Activated CD4-positive, alpha-beta T cell treated with anti-CD3 and anti-CD28 coated beads for 24 hours (primary cell): ENCODE results near the gene COL15A1.
"Not testable (repeated sequence)": the region's sequence is repeated elsewhere in the genome, so short reads cannot be mapped to it uniquely, and the experiment has no call there.

Experiments
- DNase-seq, 2 donors: peaks; one replicate each; pipeline ENCODE4 v3.0.0-alpha.2; 2020; ENCODE audit warnings: low read depth in 2 of 2

The COL15A1 gene

DNA sequence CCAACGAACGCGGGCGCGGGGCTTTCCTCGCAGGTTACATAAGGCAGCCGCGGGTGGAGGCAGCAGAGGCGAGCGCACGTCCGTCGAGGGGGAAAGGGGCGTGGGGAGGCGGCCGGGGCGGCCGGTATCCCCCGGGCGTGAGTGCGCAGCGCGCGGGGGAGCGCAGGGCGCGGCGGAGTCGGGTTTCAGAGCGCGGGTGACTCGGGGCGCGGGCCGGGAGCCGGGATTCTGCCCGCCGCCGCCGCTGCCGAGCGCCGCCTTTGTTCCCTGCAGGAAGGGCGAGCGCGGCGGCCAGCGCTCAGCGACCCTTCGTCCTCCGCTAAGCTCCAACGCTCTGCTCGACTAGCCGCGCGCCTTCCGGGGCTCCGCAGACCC is at the start of gene COL15A1:
COL15A1 (plus strand) TSS at position 226 of the 375 bp plus-strand sequence. CDS start 155 bp downstream, outside the sequence.
- no peak for DNase-seq

DNA sequence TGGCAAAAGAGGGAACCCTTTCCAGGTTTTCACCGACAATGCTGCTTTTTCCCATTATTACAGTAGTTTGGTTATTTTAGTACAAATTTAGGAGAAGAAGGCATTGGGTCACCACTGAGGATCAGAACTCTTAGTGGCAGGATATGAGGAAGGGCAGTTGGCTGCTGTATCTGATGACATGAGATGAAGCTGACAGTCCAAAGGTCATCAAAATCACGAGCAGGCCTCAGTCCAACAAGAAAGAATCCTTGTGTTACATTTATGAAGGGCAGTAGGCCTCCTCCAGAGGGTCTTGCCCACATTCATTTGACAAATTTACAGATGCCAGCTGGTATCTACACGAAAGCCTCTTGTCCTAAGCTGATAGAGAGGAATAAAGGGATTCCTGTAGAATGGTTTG is 49.5 kb upstream of the COL15A1 start:
- no peak for DNase-seq

DNA sequence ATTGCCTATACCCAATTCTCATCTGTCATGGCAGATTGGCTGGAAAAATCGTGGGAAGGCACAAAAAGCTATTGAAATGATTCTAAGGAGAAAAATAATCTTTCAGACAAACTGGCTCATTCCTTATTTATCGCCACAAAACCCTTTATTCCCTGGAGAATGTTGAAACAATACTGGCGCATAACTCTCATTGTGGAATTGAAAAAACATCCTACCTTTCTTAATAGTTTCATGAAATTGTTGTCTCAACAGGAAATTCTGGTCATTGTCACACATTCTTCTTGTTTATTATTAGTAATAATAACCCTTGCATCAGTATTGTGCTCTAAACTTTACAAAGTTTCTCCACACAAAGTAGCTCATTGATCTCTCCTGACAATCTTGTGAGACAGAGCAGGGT is 48.9 kb upstream of the COL15A1 start:
- DNase-seq, result no peak

DNA sequence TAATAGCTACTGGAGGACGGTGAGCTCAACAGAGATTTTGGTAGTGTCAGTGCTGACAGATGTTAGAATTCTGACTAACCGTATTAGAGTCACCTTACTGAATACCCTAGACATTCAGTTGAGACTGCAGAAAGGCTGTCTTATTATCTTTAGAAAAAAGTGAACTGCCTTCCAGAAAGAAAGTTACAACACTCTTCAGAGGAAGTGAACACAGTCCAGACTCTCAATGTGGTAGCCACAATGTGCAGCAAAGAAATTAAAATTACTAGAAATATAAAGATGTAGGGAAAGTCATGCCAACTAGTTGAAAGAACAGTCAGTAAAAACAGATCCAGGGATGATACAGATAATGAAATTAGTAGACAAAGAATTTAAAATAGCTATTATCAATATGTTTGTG is 47.1 kb upstream of the COL15A1 start:
- no peak for DNase-seq

GRCh38 chr9:98897745-98898144 is 46.0 kb upstream of the COL15A1 start:
- no peak for DNase-seq

GRCh38 chr9:98899408-98900056 is 44.2 kb upstream of the COL15A1 start:
- no peak for DNase-seq

DNA sequence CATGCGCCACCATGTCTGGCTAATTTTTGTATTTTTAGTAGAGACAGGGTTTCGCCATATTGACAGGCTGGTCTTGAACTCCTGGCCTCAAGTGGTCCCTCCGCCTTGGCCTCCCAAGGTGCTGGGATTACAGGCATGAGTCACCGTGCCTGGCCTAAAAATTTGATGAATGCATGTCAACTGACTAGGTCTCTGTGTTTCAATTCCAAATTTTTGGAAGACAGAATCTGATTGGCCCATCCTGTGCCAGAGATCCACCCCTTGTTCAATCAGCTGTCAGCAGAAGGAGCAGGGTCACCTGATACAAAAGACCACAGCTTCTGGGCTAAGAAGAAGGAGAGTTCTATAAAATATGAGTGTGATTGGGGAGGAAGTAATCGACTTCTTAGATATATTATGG is 43.5 kb upstream of the COL15A1 start:
- DNase-seq, result no peak

DNA sequence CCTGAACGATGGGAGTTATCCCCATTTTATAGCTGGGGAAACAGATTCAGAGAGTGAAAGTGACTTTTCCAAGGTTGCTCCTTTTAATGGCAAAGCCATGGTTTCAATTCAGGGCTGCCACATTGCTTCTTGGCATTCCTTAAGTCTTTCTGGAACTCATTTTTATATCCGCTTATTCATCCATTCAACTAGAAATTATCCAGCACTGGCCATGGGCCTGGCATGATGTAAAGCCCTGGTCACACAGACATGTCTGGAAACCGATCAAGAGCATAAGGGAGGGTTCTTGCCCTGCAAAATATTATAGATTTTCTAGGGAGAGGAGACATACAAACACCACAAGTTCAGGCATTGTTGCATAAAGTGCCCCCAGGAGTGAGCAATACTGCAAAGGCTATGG is 43.0 kb upstream of the COL15A1 start:
- no peak for DNase-seq

DNA sequence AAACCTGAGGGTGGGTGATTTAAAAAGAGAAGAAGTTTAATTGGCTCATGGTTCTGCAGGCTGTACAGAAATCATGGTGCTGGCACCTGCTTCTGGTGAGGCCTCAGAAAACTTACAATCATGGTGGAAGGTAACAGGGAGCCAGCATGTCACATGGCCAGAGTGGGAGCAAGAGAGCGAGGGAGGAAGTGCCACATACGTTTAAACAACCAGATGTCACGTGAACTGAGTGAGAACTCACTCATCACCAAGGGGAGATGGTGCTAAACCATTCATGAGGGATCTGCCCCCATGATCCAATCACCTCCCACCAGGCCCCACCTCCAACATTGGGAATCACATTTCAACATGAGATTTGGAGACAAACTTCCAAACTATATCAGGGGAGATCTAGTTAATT is 41.9 kb upstream of the COL15A1 start:
- DNase-seq, result not testable (repeated sequence)

- DNase-seq, result no peak
These were observed 41.2 kb upstream of the COL15A1 start for GRCh38 chr9:98902516-98902915.

DNA sequence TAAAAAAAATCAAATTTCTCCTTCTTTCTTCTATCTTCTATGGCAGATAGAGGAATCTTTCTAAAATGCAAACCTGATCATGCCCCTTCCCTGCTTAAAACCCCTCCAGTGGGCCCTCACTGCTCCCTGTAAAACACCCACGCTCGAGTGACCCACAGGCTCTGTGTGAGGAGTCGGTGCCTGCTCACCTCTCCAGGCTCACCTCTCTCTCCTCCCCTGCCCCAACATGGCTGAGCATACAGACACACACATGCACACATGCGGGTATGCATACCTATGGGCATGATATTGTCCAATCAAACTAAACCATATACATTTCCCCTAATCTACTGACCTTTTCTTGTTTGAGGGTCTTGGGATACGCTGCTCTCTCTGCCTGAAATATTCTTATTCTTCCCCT is 40.8 kb upstream of the COL15A1 start:
- DNase-seq, result no peak

DNA sequence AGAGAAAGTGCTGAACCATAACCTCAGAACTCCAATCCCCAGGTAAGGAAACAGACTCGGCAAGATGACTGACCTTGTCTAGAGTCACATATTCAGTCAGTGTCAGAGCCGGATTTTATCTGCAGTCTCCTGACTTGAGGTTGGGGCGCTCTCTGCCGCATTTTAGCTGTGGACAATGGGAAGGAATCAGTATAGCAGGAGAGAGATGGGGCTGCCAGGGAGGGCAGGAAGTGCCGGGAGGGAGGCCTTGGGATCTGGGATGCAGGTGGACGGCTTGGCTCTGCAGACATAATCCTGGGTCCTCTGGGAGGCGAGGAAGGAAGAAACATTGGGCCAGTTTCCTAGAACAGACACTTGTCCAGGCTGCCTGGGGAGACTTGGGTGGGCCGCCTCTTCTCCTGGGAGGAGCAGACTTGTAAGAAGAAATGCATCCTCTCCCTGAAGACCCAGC is 39.7 kb upstream of the COL15A1 start:
- no peak for DNase-seq

DNA sequence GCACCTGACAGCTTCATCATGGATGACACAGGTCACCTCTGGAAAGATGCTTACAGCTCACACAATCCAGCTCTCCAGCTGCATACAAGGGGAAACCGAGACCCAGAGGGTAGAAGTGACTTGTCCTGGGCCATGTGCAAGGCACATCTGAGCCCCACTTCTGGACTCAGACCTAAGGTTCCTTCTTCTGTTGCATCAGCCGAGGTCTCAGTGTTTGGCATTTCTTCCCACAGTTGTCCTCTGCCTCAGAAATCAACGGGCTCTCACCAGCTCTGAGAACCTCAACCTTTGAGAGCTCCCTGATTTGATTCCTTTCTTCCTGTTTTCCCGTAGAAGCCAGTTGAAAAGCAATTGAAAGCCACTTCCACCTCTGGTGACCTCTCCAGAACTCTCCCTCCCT is 38.7 kb upstream of the COL15A1 start:
- DNase-seq, result no peak

GRCh38 chr9:98906273-98907040 is 37.2 kb upstream of the COL15A1 start:
- no peak for DNase-seq

DNA sequence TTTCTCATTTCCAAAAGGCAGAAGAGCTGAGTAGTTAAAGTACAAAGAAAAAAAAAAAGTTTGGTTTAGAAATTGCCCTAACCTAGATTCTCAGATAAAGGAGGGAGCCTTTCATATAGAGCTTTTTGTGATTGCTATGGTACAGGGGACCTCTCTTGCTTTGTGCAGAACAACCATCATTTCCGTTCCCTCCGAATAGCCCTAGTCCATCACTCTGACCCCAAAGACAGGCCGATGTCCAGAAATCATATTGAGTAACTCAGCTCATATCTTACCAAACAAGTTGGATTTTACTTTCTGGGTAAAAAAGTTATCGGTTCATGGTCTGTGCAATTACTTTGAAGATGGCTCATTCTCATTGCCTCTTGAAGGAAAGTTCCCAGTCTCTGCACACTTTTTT is 36.7 kb upstream of the COL15A1 start:
- DNase-seq, result no peak

DNA sequence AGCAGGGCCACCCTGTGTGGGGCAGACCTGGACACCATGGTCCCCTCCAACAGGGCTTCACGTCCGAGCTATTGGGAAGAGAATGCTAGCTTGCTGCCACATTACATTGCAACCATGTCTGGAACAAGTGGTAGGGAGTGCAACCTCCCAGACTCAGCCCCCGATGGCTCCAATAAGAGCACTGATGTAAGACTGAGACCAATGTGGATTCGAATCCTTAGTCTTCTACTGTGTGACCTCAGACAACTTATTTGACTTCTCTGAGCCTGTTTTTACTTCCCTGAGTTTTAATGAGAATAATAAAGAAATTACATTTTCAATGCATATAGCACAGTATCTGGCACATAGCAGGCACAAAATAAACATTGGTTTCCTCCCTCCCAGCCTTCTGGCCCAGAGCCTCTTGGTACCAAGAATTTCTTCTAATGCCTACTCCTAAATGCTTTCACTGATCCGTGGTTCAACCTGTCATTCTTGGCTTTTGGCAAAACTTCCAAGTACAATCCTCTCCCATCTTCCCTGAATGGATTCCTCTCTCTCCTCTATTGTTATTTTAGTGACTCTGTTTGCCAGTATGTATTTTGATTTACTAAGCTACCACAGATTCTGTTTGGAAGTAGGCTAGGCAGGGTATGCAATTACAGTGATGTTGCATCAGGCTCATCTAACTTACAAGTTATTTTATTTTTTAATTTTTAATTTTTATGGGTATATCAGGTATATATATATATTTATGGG is 34.6 kb upstream of the COL15A1 start:
- no peak for DNase-seq

DNA sequence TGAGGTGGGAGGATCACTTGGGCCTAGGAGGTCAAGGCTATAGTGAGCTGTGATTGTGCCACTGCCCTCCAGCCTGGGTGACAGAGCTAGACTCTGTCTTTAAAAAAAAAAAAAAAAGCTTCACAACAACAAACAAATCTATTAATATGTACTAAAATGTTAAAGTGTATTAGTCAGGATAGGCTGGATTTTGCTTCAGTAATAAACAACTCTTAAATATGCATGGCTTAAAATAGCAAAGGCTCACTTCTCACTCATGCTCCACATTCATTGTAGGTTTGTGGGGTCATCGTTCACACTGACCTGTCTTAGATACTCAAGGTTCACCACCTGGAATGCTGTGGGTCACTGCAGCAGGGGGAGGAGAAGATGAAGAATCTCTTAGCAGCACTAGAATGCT is 33.8 kb upstream of the COL15A1 start:
- no peak for DNase-seq

GRCh38 chr9:98911042-98911441 is 32.7 kb upstream of the COL15A1 start:
- no peak for DNase-seq

- not testable (repeated sequence) for DNase-seq
These were observed 32.0 kb upstream of the COL15A1 start for GRCh38 chr9:98911738-98912137.

- DNase-seq, result no peak
These were observed 31.3 kb upstream of the COL15A1 start for GRCh38 chr9:98912450-98912849.

GRCh38 chr9:98913044-98913443 is 30.7 kb upstream of the COL15A1 start:
- DNase-seq, result no peak

DNA sequence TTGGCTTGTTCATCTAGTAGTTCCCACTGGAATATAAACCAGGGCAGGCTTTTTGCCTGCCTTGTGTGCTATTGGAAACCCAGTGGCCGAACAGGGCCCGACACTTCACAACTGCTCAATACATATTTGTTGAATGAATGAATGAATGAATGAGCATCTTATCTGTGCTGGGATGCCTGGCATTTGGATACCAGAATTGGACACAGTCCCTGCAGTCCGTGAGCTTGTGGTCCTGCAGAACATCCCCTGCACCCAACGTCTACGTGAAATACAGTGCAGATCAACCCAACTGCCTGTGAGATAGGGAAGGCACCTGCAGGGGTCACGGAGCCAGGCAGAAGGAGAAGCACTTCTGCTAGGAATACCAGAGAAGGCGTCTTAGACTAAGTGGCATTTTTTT is 30.0 kb upstream of the COL15A1 start:
- DNase-seq, result no peak

- DNase-seq, result no peak
These were observed 28.1 kb upstream of the COL15A1 start for GRCh38 chr9:98915599-98915998.
